SW480 (cell line): ENCODE data around the gene POLE.
"Not testable (repeated sequence)": the region's sequence is repeated elsewhere in the genome, so short reads cannot be mapped to it uniquely, and the experiment has no call there.

Source experiments
- DNase-seq: peaks from one replicate; pipeline ENCODE4 v3.0.0-alpha.2; 2016; ENCODE audit warnings: low spot score

POLE gene

DNA sequence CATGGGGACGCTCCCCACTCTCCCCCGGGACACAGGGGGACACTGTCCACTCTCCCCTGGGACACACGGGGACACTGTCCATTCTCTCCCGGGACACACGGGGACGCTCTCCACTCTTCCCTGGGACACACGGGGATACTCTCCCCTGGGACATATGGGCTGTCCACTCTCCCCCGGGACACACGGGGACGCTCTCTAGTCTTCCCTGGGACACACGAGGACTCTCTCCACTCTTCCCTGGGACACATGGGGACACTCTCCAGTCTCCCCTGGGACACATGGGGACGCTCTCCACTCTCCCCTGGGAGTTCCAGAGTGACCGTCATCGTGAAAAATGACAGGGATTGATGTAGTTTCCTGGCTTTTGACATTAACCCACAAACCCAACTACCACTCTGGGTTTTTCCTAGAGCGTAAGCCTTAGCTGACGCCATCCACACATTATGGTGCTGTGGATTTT, 71.5 kb downstream of the POLE start:
- DNase-seq = no peak

DNA sequence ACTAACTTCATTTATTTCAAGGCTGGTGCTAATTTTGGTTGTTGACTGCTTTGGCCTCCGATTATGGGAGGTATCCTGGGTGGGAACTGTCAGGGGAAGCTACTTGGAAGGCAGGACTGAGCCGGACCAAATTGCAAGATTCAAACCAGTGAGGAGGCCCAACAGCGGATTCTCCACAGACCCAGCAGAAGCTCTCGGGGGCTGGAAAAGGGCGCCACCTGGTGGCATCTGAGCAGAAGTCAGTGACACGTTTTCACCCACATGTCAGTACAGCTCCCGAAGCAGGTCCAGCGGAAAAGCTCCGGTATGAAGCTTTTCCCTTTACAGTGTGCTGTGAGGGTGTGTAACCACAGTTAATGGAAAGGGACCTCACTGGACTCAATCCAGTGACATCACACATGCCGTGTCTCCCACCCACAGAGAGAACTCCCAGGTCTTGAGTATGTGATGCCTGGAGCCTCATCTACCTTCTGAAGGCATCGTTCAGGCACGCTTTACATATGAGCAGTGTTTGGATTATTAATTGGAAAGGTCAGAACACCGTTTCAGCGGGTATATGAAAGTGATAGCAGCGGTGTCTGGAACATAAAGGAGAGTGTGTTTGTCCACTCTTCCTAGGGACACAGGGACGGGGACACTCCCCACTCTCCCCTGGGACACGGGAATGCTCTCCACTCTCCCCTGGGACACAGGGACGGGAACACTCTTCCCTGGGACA, 72.1 kb downstream of the POLE start:
- peak; percentile 73 for DNase-seq

DNA sequence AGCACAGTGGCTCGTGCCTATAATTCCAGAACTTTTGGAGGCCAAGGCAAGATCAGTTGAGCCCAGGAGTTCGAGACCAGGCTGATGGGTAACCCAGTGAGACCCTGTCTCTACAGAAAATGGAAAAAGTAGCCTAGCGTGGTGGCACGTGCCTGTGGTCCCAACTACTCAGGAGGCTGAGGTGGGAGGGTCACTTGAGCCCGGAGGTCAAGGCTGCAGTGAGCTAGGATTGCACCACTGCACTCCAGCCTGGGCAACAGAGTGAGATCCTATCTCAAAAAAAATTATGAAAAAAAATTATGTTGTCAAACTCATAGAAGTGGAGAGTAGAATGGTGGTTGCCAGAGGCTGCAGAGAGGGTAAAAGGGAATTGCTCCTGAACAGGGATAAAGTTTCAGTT, 73.1 kb downstream of the POLE start:
- no peak for DNase-seq

DNA sequence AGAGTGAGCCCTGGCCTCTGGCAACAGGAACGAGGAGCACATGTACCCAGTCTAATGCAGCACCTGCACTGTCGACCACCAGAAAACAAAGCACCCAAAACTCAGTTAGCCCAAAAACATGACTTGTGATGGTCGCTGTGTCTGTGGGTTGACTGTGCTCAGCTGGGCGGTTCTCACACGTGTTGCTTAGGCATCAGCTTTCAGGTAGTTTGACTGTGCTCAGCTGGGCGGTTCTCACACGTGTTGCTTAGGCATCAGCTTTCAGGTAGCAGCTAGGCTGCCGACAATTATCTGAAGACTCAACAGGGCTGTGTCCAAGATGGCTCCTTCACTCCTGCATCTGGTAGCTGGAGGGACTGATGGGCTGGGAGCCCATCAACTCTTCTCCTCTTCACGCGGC, 75.5 kb downstream of the POLE start:
- no peak for DNase-seq

DNA sequence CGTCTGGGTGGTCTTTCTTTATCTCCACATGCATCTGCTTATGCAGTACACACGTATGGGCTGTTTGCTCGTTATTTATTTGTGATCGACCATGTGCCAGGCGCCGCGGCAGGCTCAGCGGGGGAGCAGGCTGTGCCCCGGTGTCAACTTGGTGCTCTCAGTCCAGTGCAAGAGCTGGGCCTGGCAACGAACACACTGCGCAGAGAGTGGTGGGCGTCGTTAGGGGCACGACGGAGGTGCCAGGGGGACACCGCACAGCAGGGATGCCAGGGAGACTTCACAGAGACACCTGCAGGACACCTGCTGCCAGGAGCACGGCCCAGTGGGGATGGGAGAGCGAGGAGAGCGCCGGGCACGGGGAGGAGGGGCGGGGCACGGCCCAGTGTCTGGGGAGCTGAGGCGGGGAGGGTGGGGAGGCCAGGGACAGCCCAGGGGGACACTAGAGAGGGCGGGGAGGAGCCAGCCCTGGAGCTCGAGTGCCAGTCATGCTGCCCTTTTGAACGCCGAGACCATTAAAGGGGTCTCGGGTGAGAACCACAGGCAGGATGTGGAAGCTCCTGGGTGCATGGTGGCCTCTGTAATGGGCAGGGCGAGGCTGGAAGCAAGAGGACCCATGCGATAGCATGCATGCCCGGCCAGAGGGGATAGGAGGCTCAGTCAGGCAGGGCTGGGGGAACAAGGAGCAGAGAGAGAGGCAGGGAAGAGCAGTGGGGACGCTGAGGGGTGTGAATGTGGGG, 76.1 kb downstream of the POLE start:
- DNase-seq = peak; percentile 26

DNA sequence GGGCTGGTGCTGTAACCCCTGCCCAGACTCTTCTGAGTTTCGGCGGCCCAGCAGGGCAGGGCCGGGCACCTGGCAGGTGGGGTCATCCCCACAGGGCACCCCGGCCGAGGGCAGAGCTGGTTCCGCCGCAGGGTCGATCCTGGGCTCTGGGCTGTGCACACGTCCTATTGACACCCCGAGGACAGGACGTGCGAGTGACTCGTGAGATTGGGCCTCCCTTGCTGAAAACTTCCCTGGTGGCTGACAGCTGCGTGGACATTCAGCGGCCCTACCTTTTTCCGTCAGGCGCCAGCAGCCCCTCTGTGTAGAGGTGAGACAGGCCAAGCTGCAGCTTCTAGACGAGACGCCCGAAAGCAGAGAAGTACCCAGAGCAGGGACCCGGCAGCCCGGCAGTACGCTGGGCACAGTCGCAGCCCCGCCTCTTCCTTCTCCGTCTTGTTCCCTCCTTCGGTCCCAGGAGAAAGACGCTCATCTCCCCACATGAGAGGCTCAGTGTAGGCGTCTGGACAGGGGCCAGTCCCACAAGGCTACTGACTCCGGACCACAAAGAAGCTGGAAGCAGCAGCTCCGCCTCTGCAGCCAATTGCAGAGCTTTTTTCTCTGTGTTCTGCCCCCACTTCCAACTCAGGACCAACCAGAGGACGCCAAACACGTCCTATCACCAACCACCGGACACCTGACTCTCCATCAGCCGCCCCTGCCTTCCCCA, 76.9 kb downstream of the POLE start, which contains the start of gene LRCOL1:
Gene LRCOL1, minus strand, starts transcription at position 532 of the 709 bp plus-strand sequence. CDS start 4,331 bp downstream, outside the sequence.
- DNase-seq = peak; percentile 75

DNA sequence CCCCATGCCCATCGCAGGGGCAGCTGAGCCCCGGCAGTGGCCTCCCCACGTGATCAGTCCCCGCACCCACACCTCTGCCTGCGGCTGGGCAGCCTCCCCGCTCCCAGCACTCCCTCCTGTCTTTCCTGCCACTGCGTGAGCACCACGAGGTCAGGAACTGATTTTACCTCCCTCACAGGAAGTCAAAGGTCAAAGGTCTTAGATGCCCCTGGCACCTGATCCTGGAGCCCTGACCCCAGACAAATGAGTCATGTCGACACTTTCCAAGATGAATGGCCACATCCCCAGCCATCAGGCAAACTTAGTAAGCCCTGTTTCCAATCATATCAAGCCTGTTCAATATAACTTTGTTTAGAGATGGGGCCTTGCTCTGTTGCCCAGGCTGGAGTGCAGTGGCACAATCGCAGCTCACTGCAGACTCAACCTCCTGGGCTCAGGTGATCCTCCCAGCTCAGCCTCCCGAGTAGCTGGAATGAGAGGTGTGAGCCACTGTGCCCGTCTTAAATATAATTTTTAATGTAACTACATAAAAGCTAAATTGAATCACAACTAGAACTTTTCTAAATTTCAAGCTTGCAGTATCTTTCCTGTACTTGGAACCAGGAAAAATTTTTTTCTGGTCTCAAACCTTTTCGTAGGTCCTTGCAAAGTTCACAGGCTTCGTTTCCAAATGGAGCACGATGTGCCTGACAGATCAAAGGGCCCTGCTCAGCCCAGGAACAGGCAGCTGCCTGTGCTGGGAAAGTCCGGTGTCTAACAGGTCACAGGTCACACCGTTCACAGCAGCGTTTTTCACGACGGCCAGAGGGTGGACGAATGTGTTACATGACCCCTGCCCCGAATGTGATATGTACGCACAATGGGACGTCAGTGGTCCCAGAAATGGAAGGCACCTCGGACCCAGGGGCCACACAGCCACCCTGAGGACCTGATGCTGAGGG, 78.6 kb downstream of the POLE start:
- peak; percentile 22 for DNase-seq

DNA sequence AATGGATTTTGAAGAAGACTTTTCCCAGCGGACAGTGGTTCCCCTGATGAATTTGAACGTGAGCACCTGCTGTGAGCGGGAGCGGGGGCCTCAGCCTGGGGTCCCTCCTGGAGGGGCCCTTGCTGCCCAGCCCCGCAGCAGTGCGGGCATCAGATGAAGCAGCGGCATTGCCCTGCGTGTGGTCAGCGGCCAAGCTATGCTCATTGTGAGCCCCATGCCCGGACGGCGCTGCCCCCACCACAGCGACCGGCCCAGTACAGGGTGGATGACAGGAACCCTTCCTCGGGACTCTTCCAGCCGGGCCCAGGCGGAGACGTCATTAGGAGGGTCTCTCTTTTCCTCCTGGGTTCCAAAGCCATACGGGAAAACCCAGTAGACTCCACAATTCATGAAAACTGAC, 80.2 kb downstream of the POLE start:
- no peak for DNase-seq

DNA sequence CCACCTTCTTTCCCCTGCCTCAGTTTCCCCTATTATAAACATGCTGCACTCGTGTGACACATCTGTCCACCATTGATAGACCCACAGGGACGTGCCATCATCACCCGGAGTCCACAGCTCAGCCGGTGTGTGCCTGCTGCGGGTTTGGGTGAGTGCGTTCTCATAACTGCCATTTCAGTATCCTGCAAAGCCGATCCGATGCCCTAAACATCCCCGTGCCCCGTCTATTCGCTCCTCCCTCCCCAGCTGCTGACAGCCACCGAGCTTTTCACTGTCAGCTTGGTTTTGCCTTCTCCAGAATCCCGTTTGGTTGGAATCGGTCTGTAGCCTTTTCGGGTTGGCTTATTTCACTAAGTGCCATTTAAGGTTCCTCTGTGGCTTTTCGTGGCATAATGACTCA, 80.7 kb downstream of the POLE start:
- no peak for DNase-seq

DNA sequence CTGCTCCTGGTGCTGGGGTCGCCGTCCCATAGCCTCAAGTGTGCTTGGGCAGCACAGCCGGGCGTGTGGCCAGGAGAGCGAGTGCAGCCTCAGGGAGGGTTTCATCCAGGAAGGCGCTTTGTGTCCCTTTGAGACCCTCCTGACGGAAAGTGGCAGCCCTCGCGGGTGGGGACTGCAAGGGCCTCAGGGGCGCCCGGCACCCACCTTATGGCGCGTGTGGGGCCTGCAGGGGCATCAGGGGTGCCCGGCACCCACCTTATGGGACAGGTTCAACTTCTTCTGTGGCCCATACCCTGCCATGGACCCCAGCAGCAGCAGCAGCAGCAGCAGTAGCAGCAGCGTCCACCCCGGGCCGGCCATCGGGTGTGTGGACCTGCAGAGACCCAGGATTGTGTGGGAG, 81.2 kb downstream of the POLE start:
- no peak for DNase-seq

DNA sequence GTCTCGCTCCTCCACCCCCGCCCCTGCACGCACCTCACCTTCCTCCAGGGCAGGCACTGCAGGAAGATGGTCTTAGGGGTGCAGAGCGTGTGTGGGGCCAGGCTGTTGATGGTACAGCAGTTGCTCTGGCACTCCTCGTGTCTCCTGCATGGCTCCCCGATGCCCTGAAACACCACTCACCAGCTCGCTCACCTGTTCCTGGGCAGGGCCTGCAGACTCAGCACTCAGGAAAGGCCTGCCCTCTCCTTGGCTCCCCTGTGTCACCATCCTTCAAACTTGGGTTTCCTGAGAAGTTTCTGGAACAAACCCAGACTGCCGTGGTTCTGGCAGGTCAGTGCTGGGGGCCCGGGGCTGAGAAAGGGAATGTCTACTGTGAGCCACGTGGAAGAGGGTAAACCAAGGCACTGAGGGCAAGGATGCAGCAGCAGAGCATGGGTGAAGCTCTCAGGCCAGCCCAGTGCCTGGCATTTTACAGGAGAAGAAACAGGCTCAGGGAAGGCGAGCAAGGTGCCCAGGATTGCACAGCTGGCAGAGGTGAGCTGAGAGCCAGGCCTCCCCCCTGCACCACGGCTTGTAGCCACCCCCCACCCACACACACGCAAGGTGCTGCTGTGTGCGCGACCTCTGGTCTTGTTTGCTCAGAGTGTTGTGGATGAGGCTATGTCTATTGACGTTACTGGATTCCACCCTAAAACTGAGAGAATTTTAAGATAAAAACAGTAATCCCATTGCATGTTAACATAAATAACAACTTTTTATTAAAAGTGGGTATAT, 82.3 kb downstream of the POLE start:
- DNase-seq = no peak

DNA sequence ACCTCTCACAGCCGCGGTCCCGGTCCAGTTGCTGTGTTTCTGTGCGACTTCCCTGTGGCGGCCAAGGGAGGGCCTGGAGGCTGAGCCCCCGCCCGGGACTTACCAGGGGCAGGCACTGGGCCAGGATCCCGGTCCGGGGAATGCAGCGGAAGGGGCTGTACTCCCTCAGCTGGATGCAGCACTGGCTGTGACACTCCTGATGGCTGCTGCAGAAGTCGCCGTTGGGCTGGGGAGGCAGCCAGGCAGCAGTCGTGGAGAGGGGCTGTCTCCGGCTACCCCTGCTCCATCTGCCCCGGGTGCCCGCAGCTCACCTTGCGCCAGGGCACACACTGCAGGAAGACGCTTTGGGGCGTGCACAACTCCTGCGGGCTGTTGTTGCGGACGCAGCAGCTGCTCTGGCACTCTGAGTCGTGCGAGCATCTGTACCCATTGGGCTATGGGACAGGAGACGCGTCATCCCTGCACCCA, 83.0 kb downstream of the POLE start:
- DNase-seq = no peak

DNA sequence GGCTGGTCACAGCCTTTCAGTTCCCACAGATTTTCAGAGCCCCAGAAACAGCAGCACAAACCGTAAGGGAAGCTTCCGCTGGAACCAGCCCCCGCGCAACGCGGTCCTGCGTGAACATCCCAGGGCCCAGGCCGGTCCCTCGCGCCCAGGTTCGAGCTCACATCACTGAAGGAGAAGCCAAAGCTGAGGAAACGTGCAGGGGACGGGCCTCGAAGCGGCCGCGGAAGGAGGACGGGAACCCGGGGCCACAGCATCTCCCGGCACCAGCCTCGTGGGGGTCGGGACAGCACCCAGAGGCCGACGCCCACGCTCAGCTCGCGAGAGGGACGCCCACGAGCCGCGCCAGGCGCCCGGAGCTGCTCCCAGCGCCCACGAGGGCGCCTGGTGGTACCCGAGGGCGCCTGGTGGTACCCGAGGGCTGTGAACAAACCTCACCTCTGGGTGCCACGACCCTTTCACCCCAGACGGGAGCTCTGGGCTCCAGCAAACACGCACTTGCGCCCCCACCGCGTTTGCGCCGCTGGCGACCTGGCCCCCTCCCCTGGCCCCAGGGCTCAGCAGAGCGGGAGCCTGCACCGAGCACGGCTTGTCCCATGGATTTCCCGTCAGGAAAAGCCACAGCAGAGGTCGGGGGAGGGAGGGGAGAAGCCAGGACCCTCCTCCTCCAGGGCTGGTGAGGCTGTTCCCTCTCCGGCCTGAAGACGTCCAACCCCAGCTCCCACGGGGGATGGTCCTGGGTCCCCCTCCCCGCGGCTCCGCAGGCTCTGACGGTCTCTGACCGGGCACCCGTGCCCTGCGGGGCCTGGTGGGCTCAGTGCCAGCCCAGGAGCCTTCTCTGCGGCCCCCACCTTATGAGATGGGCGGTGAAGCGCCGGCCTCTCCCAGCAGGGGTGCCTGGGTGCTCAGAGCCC, 83.6 kb downstream of the POLE start:
- DNase-seq = no peak

DNA sequence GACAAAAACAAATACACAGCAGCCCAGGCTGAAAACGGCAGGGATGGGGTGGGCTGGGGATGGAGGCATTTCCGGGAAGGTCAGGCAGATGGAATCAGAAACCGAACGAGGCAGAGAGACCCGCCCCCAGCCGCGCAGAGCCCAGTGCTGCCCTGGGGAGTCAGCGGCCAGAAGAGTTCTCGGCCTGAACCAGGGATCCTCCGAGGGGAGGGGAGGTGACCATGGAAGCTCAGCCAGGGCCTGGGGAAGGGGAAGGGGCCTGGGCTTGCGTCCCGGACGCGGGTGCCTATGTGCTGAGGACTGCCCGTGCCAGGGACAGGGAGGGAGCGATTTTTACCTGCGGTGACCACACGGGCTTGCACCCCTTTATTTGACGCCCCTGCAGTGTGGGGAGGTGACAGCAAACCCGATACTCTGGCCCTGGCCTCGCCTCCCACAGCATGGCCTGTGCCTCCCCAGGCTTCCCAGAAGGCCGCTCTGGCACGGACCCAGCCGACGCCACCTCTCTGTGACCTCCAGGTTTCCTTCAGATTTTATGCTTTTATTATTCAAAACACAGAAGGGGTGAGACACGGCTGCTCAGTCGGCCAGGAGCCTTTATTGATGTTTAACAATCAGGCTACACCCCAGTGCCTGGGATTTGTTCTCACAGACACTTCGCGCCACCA, 84.4 kb downstream of the POLE start:
- DNase-seq = no peak

DNA sequence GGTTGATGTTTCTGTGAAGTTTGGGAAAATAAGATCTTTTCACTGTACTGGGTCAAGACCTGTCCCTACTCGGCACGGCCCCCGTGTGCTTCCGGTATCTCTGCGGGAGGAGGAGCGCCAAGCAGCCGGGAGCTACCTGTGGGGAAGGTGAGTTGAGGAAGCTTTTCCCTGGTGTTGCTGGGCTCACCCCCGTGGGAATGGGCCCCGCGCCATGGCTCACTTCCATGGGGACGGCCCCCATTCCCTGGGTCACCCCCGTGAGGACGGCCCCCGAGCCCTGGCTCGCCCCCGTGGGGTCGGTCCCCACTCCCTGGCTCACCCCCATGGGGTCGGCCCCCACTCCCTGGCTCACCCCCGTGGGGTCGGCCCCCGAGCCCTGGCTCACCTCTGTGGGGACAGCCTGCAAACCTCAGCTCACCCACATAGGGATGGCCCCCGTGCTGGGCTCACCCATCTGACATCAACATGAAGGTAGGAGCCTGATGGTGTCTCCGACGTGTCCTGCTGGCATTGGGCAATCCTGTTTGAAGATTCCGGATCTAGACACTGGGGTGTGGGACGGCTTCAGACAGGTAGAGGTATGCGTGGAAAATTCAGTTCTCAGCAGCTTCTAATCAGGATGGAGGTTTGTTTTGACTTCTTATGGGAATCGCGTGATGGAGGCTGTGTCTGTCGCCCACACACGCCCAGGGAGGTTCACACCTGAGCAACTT, 85.8 kb downstream of the POLE start:
- DNase-seq = no peak

DNA sequence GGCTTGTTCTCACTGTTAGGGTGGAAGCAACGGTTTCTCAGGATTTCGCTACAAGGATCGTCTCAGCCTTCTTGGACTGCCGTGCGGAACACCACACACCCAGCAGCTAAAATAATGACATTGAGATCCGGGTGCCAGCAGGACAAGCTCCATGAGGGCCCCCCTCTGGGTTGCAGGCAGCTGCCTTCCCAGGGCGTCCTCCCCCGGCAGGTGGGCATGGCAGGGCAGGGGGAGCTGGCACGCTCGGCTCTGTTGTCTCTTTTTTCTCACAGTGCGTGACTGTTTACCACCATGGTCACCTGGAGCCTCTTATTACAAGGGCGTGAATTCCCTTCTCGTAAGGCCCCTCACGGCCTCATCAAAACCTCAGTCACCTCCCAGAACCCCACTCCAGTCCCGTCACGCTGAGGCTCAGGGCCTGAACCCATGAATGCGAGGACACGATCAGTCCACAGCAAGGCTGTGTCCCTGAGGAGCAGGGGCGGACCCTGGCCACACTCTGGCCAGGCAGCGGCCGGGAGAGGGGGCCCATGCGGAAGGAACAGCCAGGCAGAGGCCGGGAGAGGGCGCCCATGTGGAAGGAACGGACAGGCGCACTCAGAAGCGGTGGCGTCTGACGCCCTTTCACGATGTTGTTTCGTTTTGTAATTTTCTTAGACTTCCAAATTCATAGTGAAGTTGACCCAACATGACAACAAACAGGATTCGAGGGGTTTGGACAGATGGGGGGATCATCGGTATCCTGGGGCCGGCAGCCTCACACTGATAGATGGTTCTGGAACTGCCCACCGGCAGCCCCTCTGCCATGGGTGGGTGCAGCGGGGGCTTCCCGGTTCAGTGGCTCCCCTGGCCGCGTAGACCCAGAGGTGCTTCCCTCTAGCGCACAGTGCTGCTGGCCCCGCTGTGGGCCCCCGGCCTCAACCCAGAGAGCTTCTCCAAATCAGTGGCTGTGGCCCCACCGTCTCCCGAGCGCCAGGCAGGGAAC, 86.8 kb downstream of the POLE start:
- DNase-seq = peak; percentile 56

DNA sequence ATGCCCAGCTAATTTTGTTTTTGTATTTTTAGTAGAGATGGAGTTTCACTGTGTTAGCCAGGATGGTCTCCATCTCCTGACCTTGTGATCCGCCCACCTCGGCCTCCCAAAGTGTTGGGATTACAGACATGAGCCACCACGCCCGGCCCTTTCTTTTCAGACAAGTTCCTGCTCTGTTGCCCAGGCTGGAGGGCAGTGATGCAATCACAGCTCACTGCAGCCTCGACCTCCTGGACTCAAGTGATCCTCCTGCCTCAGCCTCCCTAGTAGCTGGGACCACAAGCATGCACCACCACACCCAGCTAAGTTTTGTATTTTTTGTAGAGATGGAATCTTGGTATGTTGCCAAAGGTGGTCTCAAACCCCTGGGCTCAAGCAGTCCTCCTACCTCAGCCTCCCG, 87.6 kb downstream of the POLE start:
- DNase-seq = not testable (repeated sequence)
